Right atrium auricular region (tissue), 2 donors: ENCODE results near the gene POFUT2. TPM values are rescaled to one million over a fixed set of nuclear protein-coding genes. Genes with fewer than 3 reads are reported as not detected.

ENCODE experiments used
- DNase-seq: peaks from one replicate; pipeline ENCODE4 v3.0.0-alpha.2; 2019; ENCODE audit warnings: low spot score
- H3K27ac ChIP-seq, 2 donors: fragments of 200-600 bp; sonication (generic); 1 replicate in 1 of 2; 2 replicates in 1 of 2; pipeline ENCODE4 v1.5.1; 2016 to 2019
- H3K27me3 ChIP-seq, 2 donors: fragments of 200-600 bp; sonication (generic); one replicate each; pipeline versions ENCODE4 v1.5.1 to v1.6.0; 2017 to 2019
- H3K36me3 ChIP-seq: fragments of 200-600 bp; sonication (generic); one replicate; pipeline ENCODE4 v1.5.1; 2016
- H3K4me1 ChIP-seq, 2 donors: fragments of 200-600 bp; sonication (generic); one replicate each; pipeline versions ENCODE4 v1.5.1 to v1.6.0; 2017 to 2019
- H3K4me3 ChIP-seq, 2 donors: fragments of 200-600 bp; sonication (generic); 1 replicate in 1 of 2; 2 replicates in 1 of 2; pipeline ENCODE4 v1.5.1; 2017 to 2019; ENCODE audit warnings: mild to moderate bottlenecking in 1 of 2, moderate library complexity in 1 of 2
- H3K9me3 ChIP-seq, 2 donors: fragments of 200-600 bp; sonication (generic); one replicate each; pipeline ENCODE4 v1.5.1; 2019
- total RNA-seq, 2 donors: library from RNA; depleted of rRNA; stranded (reverse); fragments of >200 nt; gene quantifications; one replicate each; pipeline ENCODE4 v1.1.0, GENCODE V29; 2016
- TF ChIP-seq, protein P1 (sequence below), 2 donors: fragments of 200-600 bp; sonication (generic); IDR thresholded peaks; one replicate each; pipeline ENCODE4 v1.5.1; 2019; ENCODE audit warnings: antibody characterized with exemption in 2 of 2

POFUT2 gene
- total RNA-seq, 2 donors from 2014 or later, result 5.8 to 12.0 TPM

DNA sequence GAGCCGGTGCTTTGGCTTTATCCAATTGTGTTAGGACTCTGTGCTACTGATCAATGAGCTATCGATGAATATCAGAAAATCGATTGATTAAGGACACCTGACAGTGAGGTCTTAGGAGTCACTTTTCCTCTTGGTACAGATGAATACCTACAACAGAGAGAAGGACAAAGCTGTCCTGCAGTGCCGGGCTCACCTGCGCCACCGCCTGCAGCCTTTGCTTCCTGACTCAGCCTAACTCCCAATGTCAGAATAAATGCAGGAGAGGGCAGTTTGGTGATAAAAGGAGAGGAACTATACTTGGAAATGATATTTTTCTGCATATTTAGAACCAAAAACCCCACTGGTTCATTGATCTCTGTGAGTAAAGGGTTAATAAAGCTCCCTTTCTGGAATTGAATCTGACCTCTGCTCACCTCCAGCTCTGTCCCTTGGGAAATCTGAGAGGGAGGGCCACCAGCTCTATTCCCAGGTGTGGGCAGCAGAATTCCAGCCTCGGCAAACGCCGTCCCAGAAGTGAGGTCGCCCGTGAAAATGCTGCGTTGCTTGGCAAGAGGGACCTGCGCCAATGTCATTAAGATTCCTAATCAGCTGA is 39.3 kb downstream of the POFUT2 start:
- Histone ChIP-seq H3K36me3 (no peaks in the 10 kb centered on the region), H3K27me3 (no peaks in the 10 kb centered on the region), H3K4me1 (peaks cover 0 to 9% of the 10 kb centered on the region in 2 donors), H3K9me3 (peaks cover 0 to 12% of the 10 kb centered on the region in 2 donors), H3K27ac (no peak overlapping the region), H3K4me3 (peak overlapping the region; percentile 28 to 35)
- no peak for DNase-seq
- TF ChIP-seq, protein P1, sequence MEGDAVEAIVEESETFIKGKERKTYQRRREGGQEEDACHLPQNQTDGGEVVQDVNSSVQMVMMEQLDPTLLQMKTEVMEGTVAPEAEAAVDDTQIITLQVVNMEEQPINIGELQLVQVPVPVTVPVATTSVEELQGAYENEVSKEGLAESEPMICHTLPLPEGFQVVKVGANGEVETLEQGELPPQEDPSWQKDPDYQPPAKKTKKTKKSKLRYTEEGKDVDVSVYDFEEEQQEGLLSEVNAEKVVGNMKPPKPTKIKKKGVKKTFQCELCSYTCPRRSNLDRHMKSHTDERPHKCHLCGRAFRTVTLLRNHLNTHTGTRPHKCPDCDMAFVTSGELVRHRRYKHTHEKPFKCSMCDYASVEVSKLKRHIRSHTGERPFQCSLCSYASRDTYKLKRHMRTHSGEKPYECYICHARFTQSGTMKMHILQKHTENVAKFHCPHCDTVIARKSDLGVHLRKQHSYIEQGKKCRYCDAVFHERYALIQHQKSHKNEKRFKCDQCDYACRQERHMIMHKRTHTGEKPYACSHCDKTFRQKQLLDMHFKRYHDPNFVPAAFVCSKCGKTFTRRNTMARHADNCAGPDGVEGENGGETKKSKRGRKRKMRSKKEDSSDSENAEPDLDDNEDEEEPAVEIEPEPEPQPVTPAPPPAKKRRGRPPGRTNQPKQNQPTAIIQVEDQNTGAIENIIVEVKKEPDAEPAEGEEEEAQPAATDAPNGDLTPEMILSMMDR (IDR thresholded peaks at IDR 0.05), result no peak

GRCh38 chr21:45246386-45247320 is 41.0 kb downstream of the POFUT2 start:
- no peak overlapping the region for H3K27ac ChIP-seq
- no peaks in the 10 kb centered on the region for H3K36me3 ChIP-seq
- H3K4me1 ChIP-seq, result peaks cover 0 to 9% of the 10 kb centered on the region in 2 donors
- no peak for DNase-seq
- H3K9me3 ChIP-seq, result peaks cover 0 to 29% of the 10 kb centered on the region in 2 donors
- no peak overlapping the region for H3K4me3 ChIP-seq
- TF ChIP-seq, protein P1 (IDR thresholded peaks at IDR 0.05), result no peak
- no peaks in the 10 kb centered on the region for H3K27me3 ChIP-seq

- Histone ChIP-seq H3K27ac (no peak overlapping the region), H3K27me3 (no peaks in the 10 kb centered on the region), H3K9me3 (peaks cover 0 to 39% of the 10 kb centered on the region in 2 donors), H3K4me1 (peaks cover 0 to 9% of the 10 kb centered on the region in 2 donors), H3K36me3 (no peaks in the 10 kb centered on the region), H3K4me3 (no peak overlapping the region)
- TF ChIP-seq, protein P1 (IDR thresholded peaks at IDR 0.05), result no peak
- no peak for DNase-seq
These were observed 42.8 kb downstream of the POFUT2 start for GRCh38 chr21:45244799-45245340.

GRCh38 chr21:45243603-45244002 is 44.1 kb downstream of the POFUT2 start:
- Histone ChIP-seq H3K9me3 (peaks cover 0 to 39% of the 10 kb centered on the region in 2 donors), H3K27me3 (no peaks in the 10 kb centered on the region), H3K36me3 (no peaks in the 10 kb centered on the region), H3K4me1 (peaks cover 0 to 3% of the 10 kb centered on the region in 2 donors), H3K27ac (no peak overlapping the region), H3K4me3 (no peak overlapping the region)
- TF ChIP-seq, protein P1 (IDR thresholded peaks at IDR 0.05), result no peak
- DNase-seq, result no peak

GRCh38 chr21:45241357-45241756 is 46.3 kb downstream of the POFUT2 start:
- peaks cover 0 to 39% of the 10 kb centered on the region in 2 donors for H3K9me3 ChIP-seq
- TF ChIP-seq, protein P1 (IDR thresholded peaks at IDR 0.05), result no peak
- H3K27me3 ChIP-seq, result no peaks in the 10 kb centered on the region
- no peaks in the 10 kb centered on the region for H3K4me1 ChIP-seq
- H3K36me3 ChIP-seq, result no peaks in the 10 kb centered on the region
- no peak overlapping the region for H3K4me3 ChIP-seq
- DNase-seq, result no peak
- no peak overlapping the region for H3K27ac ChIP-seq
